ENCODE results near the gene ALDH4A1.

The ALDH4A1 gene

DNA sequence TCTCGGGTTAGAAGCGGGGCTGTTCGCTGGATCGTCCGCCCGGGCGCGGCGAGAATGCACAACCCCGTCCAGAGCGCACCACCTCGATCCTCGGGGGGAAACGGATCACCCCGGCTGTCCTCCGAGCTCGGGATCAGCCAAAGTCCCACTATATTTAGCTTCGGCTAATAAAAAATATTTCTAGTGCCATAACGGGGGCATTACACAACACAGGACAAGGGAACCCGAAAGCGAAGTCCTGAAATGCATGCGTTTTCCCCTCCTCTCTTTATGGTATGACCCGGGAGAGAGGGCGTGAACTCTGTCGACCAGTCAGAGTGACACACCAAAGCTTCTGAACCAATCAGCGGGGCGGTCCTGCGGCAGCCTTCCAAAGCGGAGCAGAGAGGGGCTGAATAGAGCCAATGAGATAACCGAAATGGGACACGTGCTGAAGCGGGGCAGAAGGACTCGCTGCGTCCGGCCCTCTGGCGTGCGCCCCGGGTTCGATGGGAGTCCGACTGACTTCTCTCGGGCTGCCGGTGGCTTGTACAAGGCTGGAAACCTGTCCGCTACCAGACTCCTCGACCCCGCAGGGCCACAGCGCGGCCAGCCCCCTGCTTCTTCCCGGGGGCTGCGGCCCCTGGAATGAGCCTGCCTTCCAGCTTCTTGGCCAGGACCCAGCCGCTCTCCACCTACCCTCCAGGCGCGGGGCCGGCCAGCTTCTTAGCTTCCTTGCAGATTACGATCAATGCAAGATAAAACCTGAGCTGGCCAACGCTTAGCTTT, at the start of gene ALDH4A1:
Gene ALDH4A1, minus strand, starts transcription at position 33 of the 768 bp plus-strand sequence. Its CDS starts 32 bp downstream, at position 1.
- peak; percentile 92 for DNase-seq (ENCODE audit: low read depth)

DNA sequence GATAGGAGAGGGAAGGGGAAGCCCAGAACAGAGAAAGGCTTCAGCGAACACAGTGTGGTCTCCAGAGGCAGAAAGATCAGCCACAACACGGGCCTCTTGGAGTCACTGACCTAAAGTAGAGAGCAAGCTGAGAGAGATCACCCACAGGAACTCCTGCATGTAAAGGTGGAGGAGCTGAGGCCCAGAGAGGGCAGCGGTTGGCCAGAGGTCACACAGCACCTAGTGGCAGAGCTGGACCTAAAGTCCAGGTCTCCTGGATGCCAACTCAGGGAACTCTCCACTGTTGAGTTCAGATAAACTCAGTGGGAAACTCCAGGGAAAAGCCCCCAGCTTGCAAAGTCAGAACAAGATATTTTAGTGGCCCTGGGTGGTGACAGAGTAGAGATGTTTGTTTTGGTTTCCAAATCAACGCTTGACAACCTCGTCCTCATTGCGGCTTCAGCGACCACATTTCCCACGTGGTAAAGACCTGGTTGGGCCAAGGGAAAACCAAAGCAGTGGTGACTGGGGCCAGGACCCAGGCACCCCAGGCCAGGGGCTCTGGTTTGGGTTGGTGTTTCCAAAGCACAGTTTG, 49.5 kb upstream of the ALDH4A1 start:
- DNase-seq (ENCODE audit: low read depth): no peak

- DNase-seq (ENCODE audit: low read depth): no peak
Observed at GRCh38 chr1:18951416-18951815, 49.1 kb upstream of the ALDH4A1 start.

GRCh38 chr1:18950401-18951026, 48.2 kb upstream of the ALDH4A1 start:
- DNase-seq (ENCODE audit: low read depth): no peak

DNA sequence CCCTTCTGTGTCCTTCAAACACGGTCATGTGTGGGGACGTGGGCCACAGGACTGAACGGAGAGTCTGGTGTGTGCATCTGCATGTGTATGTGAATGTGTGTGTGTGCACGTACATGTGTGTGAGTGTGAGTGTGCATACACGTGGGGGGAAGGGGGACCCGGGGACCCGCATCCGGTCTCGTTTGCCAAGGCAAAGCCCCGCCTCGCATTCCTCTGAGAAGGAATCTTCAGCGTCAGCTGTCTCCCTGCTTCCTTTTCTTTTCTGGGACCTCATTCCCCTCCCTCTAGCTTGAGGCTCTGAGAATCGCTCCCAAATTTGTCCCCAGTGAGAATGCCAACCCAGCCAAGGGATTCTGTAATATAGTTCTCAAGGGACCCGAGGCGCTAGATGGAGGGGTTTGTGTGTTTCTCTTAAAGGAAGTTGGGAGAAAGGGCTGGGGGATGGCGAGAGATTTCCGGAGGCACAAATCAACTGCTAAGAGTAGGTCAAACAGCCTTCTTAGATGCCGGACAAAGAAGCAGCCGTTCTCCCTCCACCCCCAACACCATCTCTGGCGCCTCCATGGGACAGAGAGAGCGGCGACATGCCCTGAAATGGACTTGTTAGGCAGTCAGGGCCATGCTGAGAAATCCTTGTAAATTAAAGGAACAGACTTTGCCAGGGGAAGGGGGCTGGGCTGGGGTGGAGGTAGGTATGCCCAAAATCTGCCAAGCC, 47.5 kb upstream of the ALDH4A1 start:
- DNase-seq (ENCODE audit: low read depth): no peak

DNA sequence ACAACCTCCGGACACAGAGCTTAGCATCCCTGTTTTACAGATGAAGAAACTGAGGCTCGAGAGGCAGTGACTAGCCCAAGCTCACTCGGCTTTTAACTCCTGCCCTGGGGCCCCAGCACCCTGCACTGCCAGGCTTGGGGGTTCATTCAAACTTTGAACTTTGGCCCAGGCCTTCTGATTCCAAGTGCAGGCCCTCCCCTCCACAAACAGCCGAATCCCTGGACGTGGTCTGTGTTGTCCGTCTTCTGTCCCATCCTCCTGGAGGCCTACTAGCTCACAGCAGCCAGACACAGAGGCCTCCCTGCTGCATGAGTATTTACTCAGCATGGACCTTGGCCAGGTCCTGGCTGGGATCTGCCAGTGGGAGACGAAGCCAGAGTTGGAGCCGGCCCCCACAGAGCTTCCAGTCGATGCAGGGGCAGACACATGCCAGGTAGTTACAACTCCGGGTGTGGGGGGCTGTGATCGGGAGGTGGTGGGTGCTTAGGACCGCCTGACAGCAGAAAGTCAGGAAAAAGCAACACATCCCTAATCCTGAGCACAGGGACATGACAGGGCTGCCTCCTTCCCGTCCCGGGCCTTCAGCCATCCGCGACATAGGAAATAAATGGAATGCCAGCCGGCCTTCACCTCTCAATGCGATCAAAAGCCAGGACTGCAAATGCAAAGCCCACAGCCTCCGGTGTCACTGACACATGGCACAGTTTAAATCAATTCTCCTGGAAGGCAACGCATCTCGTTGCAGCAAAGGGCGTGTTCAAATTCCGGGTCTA, 46.7 kb upstream of the ALDH4A1 start:
- no peak for DNase-seq (ENCODE audit: low read depth)

GRCh38 chr1:18948048-18948912, 45.9 kb upstream of the ALDH4A1 start:
- no peak for DNase-seq (ENCODE audit: low read depth)

DNA sequence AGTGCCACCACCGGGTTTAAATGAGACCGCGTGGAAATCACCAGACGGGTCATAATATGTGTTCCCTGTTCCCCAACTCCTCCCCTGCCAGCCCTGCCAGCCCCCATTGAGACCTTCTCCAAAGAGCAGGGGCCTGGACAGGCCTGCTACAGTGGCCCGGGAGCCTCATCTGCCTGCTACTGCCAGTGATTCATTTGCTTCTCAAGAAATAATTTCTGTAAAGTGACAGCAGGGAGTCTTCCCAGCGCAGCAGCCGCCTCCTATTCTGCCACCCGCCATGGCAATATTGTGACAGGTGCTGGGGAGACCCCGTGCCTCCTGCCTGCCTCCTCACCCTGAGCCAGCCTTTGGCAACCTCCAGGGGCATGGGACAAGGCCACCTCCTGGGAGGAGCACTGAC, 45.2 kb upstream of the ALDH4A1 start:
- DNase-seq (ENCODE audit: low read depth): no peak

GRCh38 chr1:18946550-18947381, 44.4 kb upstream of the ALDH4A1 start:
- no peak for DNase-seq (ENCODE audit: low read depth)

DNA sequence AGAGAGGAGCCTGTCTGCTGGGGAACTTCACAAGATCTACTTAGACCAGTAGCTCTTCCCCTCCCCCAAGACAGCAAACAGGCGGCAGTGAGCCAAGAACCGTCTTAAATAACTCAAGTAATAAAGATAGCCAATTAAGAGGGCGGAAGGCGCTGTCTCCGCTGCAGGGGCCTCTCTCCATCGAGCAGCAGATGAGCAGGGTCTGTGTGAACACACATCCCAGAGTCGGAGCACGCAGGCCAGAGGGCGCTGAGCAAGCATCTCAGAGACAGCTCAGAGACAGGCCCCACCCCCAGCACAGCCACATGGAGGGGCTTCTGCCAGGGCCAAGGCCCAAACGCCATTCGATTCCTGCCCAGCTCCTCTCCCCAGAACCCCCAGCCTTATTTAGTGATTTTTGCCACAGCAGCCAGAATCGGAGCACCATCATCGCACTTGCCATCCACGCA, 43.1 kb upstream of the ALDH4A1 start:
- no peak for DNase-seq (ENCODE audit: low read depth)

DNA sequence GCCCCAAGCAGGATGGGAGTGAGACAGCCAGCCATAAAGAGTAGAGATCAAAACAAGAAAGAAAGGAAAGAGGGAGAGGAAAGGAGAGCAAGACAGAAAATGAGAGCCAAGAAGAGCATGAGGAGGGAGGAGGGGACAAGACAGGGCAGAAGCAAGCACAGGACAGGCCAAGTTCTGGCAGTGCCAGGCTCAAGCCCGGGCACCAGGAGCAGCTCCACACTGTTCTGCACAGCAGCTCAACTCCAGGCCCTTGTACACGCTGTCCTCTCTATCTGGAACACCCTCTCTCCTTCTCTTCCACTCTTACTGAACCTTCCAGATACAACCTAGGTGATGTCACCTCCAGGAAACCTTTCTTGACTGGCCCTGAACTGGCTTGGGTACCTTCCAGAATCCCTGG, 42.5 kb upstream of the ALDH4A1 start:
- no peak for DNase-seq (ENCODE audit: low read depth)

- no peak for DNase-seq (ENCODE audit: low read depth)
Observed at GRCh38 chr1:18943914-18944572, 41.7 kb upstream of the ALDH4A1 start.

DNA sequence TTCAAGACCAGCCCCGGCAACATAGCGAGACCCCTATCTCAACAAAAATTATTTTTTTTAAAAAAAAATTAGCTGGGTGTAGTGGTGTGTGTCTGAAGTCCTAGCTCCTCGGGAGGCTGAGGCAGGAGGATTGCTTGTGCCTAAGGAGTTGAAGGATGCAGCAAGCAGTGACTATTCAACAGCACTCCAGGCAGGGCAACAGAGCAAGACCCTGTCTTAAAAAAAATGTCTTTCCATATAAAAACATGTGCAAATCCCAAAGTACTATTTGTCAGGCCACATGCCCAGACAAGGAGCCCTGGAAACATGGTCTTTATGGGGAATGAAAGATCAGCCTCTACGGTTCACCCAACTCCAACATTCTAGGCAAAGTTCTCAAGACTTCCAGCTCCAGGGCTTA, 40.8 kb upstream of the ALDH4A1 start:
- no peak for DNase-seq (ENCODE audit: low read depth)

DNA sequence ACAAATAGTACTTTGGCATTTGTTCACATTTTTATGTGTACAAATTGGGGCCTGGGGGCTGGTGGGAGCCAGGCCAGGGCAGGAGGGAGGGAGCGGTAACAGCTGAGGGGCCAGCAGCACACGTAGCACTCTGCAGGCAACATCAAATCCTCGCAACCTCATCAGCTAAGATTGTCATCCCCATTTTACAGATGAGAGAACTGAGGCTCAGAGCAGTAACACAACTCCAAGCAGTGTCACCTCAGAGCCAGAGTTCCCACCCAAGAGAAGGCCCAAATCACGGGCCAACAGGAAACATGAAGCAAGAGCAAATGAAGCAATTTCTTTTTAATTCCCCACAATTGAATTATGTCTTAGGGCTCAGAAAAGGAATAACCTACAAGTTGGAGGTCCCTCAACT, 40.0 kb upstream of the ALDH4A1 start:
- DNase-seq (ENCODE audit: low read depth): no peak

DNA sequence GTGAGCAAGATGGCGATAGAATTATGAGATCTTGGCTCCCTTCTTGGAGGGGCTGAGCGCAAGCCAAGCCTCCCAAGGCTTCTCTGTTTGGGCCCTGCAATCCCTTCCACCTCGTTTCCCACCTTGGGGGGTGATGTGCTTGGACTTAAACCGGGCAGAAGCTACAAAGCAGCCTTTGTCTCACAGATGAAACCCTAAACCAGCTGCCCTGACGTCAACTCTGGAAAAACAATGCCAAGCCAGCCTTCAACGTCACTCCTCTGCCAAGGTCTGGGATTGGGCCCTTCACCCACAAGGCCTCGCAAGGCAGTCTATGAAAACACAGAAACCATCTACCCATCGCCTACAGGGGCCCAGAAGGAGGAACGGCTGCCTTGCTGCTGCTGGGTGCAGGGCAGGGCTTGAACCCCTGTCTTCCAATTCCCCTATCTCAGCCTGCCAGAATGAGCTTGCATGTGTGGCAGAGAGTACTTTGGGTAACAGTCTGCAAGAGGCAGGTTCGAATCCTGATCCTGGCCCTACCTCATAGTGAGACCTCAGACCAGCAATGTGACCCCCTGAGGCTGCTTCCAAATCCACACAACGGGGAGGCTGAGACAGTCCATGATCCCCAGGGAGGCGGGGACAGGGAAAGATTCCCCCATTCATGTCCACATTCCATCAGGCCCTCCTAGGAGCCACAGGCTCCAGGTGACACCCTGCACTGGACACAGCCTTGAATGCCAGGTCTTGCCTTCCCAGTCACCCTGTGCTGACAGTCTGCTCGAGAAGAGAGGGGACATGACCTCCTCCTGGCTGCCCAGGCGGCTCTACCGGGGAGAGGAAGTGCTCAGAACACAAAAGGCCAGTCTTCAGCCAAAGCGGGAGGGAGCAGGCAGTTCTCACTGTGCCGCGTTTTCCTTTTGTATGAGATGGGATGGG, 39.1 kb upstream of the ALDH4A1 start:
- DNase-seq (ENCODE audit: low read depth): no peak

GRCh38 chr1:18940303-18941020, 38.1 kb upstream of the ALDH4A1 start:
- DNase-seq (ENCODE audit: low read depth): no peak

DNA sequence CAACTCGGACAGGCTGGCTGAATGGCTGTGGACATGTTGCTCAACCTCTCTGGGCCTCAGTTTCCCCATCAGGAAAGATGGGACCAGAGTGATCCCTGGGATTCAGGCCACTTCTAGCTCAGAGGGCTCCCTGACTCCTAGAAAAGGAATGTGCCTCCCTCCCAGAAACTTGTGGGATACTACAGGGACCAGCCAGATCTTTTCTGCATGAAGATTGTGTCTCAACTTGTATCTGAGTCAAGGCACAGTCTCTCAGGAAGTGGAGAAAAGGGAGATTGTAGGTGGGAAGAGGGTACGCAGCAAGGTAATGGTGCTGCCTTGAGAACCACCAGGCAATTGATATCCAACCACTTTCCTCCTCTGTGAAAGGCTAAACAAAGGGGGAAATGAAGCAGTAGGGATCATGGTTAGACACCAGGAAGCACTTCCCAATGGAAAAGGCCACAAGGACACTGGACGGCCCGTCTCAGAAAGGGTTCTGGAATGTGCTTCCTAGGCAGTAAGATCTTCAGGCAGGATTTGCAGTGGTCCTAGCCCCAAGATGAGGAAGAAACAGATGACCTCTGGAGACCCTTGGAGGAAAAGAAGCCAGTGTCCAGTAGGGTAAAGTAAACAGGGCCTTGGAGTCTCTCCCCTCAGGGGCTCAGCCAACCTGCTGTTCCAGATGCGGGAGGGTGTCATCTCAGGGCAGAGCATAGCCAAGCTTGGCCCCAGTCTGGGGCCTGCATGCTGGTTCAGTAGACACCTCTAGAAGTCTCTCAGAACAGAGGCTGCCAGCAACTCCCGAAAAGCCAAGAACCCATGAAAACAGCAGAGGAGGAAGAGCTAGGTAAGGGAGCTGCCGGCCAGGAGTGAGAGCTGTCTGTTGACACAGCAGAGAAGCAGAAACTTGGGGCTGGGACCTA, 37.3 kb upstream of the ALDH4A1 start:
- no peak for DNase-seq (ENCODE audit: low read depth)
